HepG2 (cell line): ENCODE measurements around the gene NOXA1. TPM values are rescaled to one million over a fixed set of nuclear protein-coding genes. Genes with fewer than 3 reads are reported as not detected.

ENCODE experiments used
- ARNT2 ChIP-seq: sonication (generic); formaldehyde crosslinking; IDR thresholded peaks from 2 replicates; pipeline ENCODE4 v1.8.0; 2022; ENCODE audit warnings: mild to moderate bottlenecking, low read depth, missing genetic modification reagents, moderate library complexity
- ARNTL ChIP-seq: sonication (generic); formaldehyde crosslinking; IDR thresholded peaks from 2 replicates; pipeline ENCODE4 v1.4.0; 2020; ENCODE audit warnings: mild to moderate bottlenecking, missing genetic modification reagents
- FOXP4 ChIP-seq: sonication (generic); formaldehyde crosslinking; IDR thresholded peaks from 2 replicates; pipeline ENCODE4 v1.4.0; 2020; ENCODE audit warnings: missing genetic modification reagents
- GTF2F1 ChIP-seq: fragments of 150-350 bp; IDR thresholded peaks from 2 replicates; pipeline ENCODE4 v1.6.1; 2014; ENCODE audit warnings: low read length
- HMG20A ChIP-seq: IDR thresholded peaks from 2 replicates; pipeline ENCODE4 v1.6.1; 2016; ENCODE audit warnings: borderline replicate concordance
- HNF4G ChIP-seq, 2 experiments: sonication (generic) in 1 of 2; formaldehyde crosslinking in 1 of 2; IDR thresholded peaks; 2 replicates each; pipeline versions ENCODE4 v1.4.0 to v1.6.1; 2011 to 2020; ENCODE audit warnings: borderline replicate concordance in 2 of 2, low read depth in 2 of 2, mild to moderate bottlenecking in 2 of 2, low read length in 1 of 2, missing genetic modification reagents in 1 of 2, moderate library complexity in 1 of 2
- IKZF4 ChIP-seq: sonication (generic); formaldehyde crosslinking; IDR thresholded peaks from 2 replicates; pipeline ENCODE4 v1.5.1; 2020; ENCODE audit warnings: borderline replicate concordance, mild to moderate bottlenecking, low read depth, missing genetic modification reagents; ENCODE audit errors: not compliant biosample characterization
- JUND ChIP-seq: sonication (generic); formaldehyde crosslinking; IDR thresholded peaks from 2 replicates; pipeline ENCODE4 v1.8.0; 2022; ENCODE audit warnings: mild to moderate bottlenecking, missing genetic modification reagents
- KDM4B ChIP-seq: sonication (generic); formaldehyde crosslinking; IDR thresholded peaks from 2 replicates; pipeline ENCODE4 v1.4.0; 2020; ENCODE audit warnings: missing genetic modification reagents
- MBNL3 ChIP-seq: fragments of 250-450 bp; sonication (Bioruptor Pico); conservative IDR thresholded peaks from 2 replicates; pipeline ENCODE4 v1.8.0; 2022; ENCODE audit warnings: mild to moderate bottlenecking, inconsistent platforms
- MED1 ChIP-seq: sonication (generic); formaldehyde crosslinking; IDR thresholded peaks from 2 replicates; pipeline ENCODE4 v1.4.0; 2020; ENCODE audit warnings: missing genetic modification reagents
- NFE2 ChIP-seq: sonication (generic); formaldehyde crosslinking; IDR thresholded peaks from 2 replicates; pipeline ENCODE4 v1.4.0; 2020; ENCODE audit warnings: missing genetic modification reagents
- NFYB ChIP-seq: sonication (generic); formaldehyde crosslinking; IDR thresholded peaks from 2 replicates; pipeline ENCODE4 v1.4.0; 2020; ENCODE audit warnings: missing genetic modification reagents
- NR2F1 ChIP-seq, 2 experiments: fragments of 450-650 bp in 1 of 2; formaldehyde crosslinking in 1 of 2; IDR thresholded peaks; 2 replicates each; pipeline versions ENCODE4 v1.5.0 to v1.6.1; 2016 to 2020; ENCODE audit warnings: mild to moderate bottlenecking in 1 of 2, missing compliant biosample characterization in 1 of 2, missing genetic modification reagents in 1 of 2, moderate library complexity in 1 of 2
- PCBP1 ChIP-seq: fragments of 200-400 bp; formaldehyde crosslinking; IDR thresholded peaks from 2 replicates; pipeline ENCODE4 v1.6.1; 2017; ENCODE audit warnings: mild to moderate bottlenecking, low read depth, low read length, borderline replicate concordance
- PHF21A ChIP-seq: sonication (generic); formaldehyde crosslinking; IDR thresholded peaks from 2 replicates; pipeline ENCODE4 v1.5.0; 2020; ENCODE audit warnings: mild to moderate bottlenecking, missing genetic modification reagents
- PITX1 ChIP-seq: sonication (generic); formaldehyde crosslinking; IDR thresholded peaks from 2 replicates; pipeline ENCODE4 v1.5.1; 2020; ENCODE audit warnings: mild to moderate bottlenecking, missing genetic modification reagents
- SMAD3 ChIP-seq: sonication (generic); formaldehyde crosslinking; IDR thresholded peaks from 2 replicates; pipeline ENCODE4 v1.4.0; 2020; ENCODE audit warnings: missing genetic modification reagents
- SOX13 ChIP-seq, 3 experiments: fragments of 450-650 bp in 1 of 3; sonication (generic) in 1 of 3; formaldehyde crosslinking in 1 of 3; IDR thresholded peaks in 2 of 3; conservative IDR thresholded peaks in 1 of 3; 2 replicates each; pipeline versions ENCODE4 v1.5.0 to v1.6.1; 2016 to 2020; ENCODE audit warnings: antibody characterized with exemption in 1 of 3, mild to moderate bottlenecking in 1 of 3, missing compliant biosample characterization in 1 of 3, missing genetic modification reagents in 1 of 3, moderate library complexity in 1 of 3
- ZBTB38 ChIP-seq: sonication (generic); formaldehyde crosslinking; IDR thresholded peaks from 2 replicates; pipeline ENCODE4 v1.5.1; 2020; ENCODE audit warnings: mild to moderate bottlenecking, missing genetic modification reagents
- ZBTB7B ChIP-seq: sonication (generic); formaldehyde crosslinking; IDR thresholded peaks from 2 replicates; pipeline ENCODE4 v1.4.0; 2020; ENCODE audit warnings: missing genetic modification reagents
- ZHX1 ChIP-seq: sonication (generic); formaldehyde crosslinking; IDR thresholded peaks from 2 replicates; pipeline ENCODE4 v1.8.1; 2022; ENCODE audit warnings: low read depth, mild to moderate bottlenecking, missing genetic modification reagents
- ZNF354B ChIP-seq: sonication (generic); formaldehyde crosslinking; IDR thresholded peaks from 2 replicates; pipeline ENCODE4 v1.8.0; 2022; ENCODE audit warnings: mild to moderate bottlenecking, missing genetic modification reagents
- ZNF883 ChIP-seq: sonication (generic); formaldehyde crosslinking; IDR thresholded peaks from 2 replicates; pipeline ENCODE4 v1.5.1; 2020; ENCODE audit warnings: mild to moderate bottlenecking, missing genetic modification reagents; ENCODE audit errors: not compliant biosample characterization
- ZSCAN29 ChIP-seq: sonication (generic); formaldehyde crosslinking; conservative IDR thresholded peaks from 2 replicates; pipeline ENCODE4 v1.4.0; 2020; ENCODE audit warnings: mild to moderate bottlenecking, missing genetic modification reagents
- polyA plus RNA-seq, 8 experiments: library from polyadenylated mRNA; depleted of rRNA in 3 of 8; stranded (reverse) in 7 of 8; unstranded in 1 of 8; fragments of >200 nt; fragmentation: Illumina TruSeq in 4 of 8; extraction: Trizol in 4 of 8; gene quantifications; 2 replicates each; pipeline versions ENCODE4 v1.2.1 to v1.2.3, GENCODE V29; 2011 to 2016; ENCODE audit warnings: low read depth in 4 of 8, missing spikeins in 1 of 8, mixed read lengths in 1 of 8; ENCODE audit not compliant: insufficient read depth in 1 of 8
- total RNA-seq, 5 experiments: library from RNA; depleted of rRNA; stranded (reverse); fragments of >200 nt; fragmentation: Illumina TruSeq; extraction: Trizol; gene quantifications; 2 replicates each; pipeline ENCODE4 v1.2.3, GENCODE V29; 2016; ENCODE audit warnings: low read depth in 1 of 5

NOXA1 gene
- total and polyA plus RNA-seq, 2 of the 13 experiments (the other 11 are each of a cell fraction or from before 2014, with no cell fraction given) = 0.78 to 1.2 TPM

GRCh38 chr9:137454597-137455358 lies 31.6 kb downstream of the NOXA1 start (continued):
- TF ChIP-seq SOX13 (IDR thresholded peaks at IDR 0.05) (no peak), SOX13 (CRISPR knock-in tag; conservative IDR thresholded peaks at IDR 0.05 in 1 of 2, IDR thresholded peaks at IDR 0.05 in 1 of 2) (peak in 1 of 2 experiments; percentile 63; a peak in 2 of 4 replicates), ZNF354B (CRISPR knock-in tag) (no peak), PCBP1 (no peak), NFYB (CRISPR knock-in tag) (no peak), HNF4G (IDR thresholded peaks at IDR 0.05; ENCODE audit: borderline replicate concordance, low read depth, low read length) (peak; percentile 76), HNF4G (CRISPR knock-in tag; IDR thresholded peaks at IDR 0.05; ENCODE audit: borderline replicate concordance, low read depth) (peak; percentile 72; the same call in 1 of the 2 replicates), ARNT2 (CRISPR knock-in tag) (0 out of 2 replicates have a peak, but pooled peaks have one; percentile 19), NFE2 (CRISPR knock-in tag) (no peak), PITX1 (CRISPR knock-in tag) (peak; percentile 82), MBNL3 (no peak), FOXP4 (CRISPR knock-in tag) (peak; percentile 65; the same call in 1 of the 2 replicates), GTF2F1 (no peak), ZSCAN29 (CRISPR knock-in tag) (0 out of 2 replicates have a peak, but pooled peaks have one; percentile 38), ZHX1 (CRISPR knock-in tag) (peak; percentile 93), HMG20A (no peak; the same call in 1 of the 2 replicates), ZBTB7B (CRISPR knock-in tag) (peak; percentile 89; the same call in 1 of the 2 replicates), JUND (peak; percentile 74), ARNTL (peak; percentile 96), PHF21A (CRISPR knock-in tag) (peak; percentile 92), NR2F1 (CRISPR knock-in tag; IDR thresholded peaks at IDR 0.05) (no peak; a peak in 1 of 4 replicates), ZBTB38 (CRISPR knock-in tag) (peak; percentile 99), KDM4B (CRISPR knock-in tag) (peak; percentile 93), ZNF883 (CRISPR knock-in tag) (peak; percentile 88), IKZF4 (CRISPR knock-in tag) (no peak), SMAD3 (CRISPR knock-in tag) (peak; percentile 79; the same call in 1 of the 2 replicates), MED1 (CRISPR knock-in tag) (peak; percentile 95)
